ENCODE measurements around the gene GPR155. TPM values are rescaled to one million over a fixed set of nuclear protein-coding genes. Genes with fewer than 3 reads are reported as not detected.
"Not testable (repeated sequence)": the region's sequence is repeated elsewhere in the genome, so short reads cannot be mapped to it uniquely, and the experiment has no call there.

Gene GPR155
- total RNA-seq, 1 experiment from 2014 or later = 0.79 TPM

DNA sequence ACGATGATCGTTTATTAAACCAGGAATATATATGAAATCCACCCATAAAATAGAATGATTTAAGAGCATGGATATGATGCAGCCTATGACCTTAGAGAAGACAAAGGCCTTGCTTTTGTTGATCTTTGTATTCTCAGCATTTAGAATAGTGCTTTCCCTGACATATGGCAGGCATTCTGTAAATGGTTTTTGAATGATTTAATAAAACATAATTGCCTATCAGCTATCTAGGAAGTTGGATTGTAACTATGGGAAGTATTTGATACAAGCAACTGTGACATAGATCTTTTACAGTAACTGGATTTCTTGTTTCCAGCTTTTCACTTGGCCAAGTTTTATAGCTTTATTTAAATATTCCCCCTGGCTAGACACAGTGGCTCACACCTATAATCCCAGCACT, 5.1 kb upstream of the GPR155 start:
- no TSS peak for BruUV-seq (replicated peaks)
- TF ChIP-seq, protein P1, sequence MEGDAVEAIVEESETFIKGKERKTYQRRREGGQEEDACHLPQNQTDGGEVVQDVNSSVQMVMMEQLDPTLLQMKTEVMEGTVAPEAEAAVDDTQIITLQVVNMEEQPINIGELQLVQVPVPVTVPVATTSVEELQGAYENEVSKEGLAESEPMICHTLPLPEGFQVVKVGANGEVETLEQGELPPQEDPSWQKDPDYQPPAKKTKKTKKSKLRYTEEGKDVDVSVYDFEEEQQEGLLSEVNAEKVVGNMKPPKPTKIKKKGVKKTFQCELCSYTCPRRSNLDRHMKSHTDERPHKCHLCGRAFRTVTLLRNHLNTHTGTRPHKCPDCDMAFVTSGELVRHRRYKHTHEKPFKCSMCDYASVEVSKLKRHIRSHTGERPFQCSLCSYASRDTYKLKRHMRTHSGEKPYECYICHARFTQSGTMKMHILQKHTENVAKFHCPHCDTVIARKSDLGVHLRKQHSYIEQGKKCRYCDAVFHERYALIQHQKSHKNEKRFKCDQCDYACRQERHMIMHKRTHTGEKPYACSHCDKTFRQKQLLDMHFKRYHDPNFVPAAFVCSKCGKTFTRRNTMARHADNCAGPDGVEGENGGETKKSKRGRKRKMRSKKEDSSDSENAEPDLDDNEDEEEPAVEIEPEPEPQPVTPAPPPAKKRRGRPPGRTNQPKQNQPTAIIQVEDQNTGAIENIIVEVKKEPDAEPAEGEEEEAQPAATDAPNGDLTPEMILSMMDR (conservative IDR thresholded peaks at IDR 0.05) = no peak
- no peak for TF ChIP-seq EZH2 (IDR thresholded peaks at IDR 0.05; ENCODE audit: low read depth)
- H3F3A ChIP-seq (ENCODE audit: insufficient read depth, low read depth) = no peaks in the 10 kb centered on the region
- H3K4me1 ChIP-seq (replicated peaks; ENCODE audit: insufficient read depth) = peaks cover 5% of the 10 kb centered on the region; the same call in 1 of the 2 replicates
- ChIA-PET POLR2A (ENCODE audit: unreplicated experiment) (no interaction called here), CTCF (no interaction called here)
- no peak for DNase-seq
- no peak overlapping the region for H3K4me2 ChIP-seq
- no peaks in the 10 kb centered on the region for H3K36me3 ChIP-seq (ENCODE audit: low read depth)
- no peak overlapping the region for H3K4me3 ChIP-seq
- H3K79me2 ChIP-seq (ENCODE audit: low read depth) = no peaks in the 10 kb centered on the region
- no peaks in the 10 kb centered on the region; the same call in 1 of the 2 replicates for H3K9me3 ChIP-seq (ENCODE audit: insufficient read depth, low read depth)
- intact Hi-C loops (cut with micrococcal nuclease; ENCODE audit: unreplicated experiment) = no loop called here
- no peak overlapping the region for H2AFZ ChIP-seq
- no peak overlapping the region for H3K27ac ChIP-seq
- H3K27me3 ChIP-seq (ENCODE audit: insufficient read depth, low read depth) = no peaks in the 10 kb centered on the region
- H3K9me2 ChIP-seq (ENCODE audit: insufficient read depth) = no peaks in the 10 kb centered on the region
- H4K20me1 ChIP-seq (ENCODE audit: insufficient read depth) = no peaks in the 10 kb centered on the region

DNA sequence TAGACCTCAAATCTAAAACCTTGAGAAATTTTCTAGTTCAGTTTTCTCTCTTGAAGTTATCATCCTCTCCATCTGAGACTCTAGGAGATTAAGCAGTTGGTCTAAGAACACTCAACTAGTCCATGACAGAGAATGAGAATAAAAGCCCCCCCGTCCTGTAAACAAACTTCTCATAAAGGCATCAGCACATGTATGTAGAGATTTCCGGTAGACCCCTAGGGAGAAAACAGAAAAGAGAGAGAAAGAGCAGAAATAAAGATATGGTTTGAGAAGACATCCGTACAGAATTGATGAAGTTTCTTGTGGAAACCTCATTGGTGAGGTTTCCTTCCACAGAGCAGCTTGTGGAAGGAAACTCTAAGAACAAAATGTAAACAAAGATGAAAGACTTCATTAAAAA, 3.2 kb upstream of the GPR155 start:
- Histone ChIP-seq H3K27ac (no peak overlapping the region), H3K27me3 (ENCODE audit: insufficient read depth, low read depth) (no peaks in the 10 kb centered on the region), H3K4me1 (replicated peaks; ENCODE audit: insufficient read depth) (peaks cover 12% of the 10 kb centered on the region), H3K4me3 (no peak overlapping the region), H3K9me3 (ENCODE audit: insufficient read depth, low read depth) (no peaks in the 10 kb centered on the region; the same call in 1 of the 2 replicates), H3K79me2 (ENCODE audit: low read depth) (no peaks in the 10 kb centered on the region), H3K4me2 (no peak overlapping the region), H4K20me1 (ENCODE audit: insufficient read depth) (no peaks in the 10 kb centered on the region), H3K36me3 (ENCODE audit: low read depth) (no peaks in the 10 kb centered on the region), H3K9me2 (ENCODE audit: insufficient read depth) (no peaks in the 10 kb centered on the region), H3F3A (ENCODE audit: insufficient read depth, low read depth) (no peaks in the 10 kb centered on the region), H2AFZ (no peak overlapping the region)
- DNase-seq = no peak
- TF ChIP-seq, protein P1 (conservative IDR thresholded peaks at IDR 0.05) = no peak
- TF ChIP-seq EZH2 (IDR thresholded peaks at IDR 0.05; ENCODE audit: low read depth) = no peak
- BruUV-seq (replicated peaks) = no TSS peak
- ChIA-PET POLR2A (ENCODE audit: unreplicated experiment) (no interaction called here), CTCF (no interaction called here)
- intact Hi-C loops (cut with micrococcal nuclease; ENCODE audit: unreplicated experiment) = no loop called here

DNA sequence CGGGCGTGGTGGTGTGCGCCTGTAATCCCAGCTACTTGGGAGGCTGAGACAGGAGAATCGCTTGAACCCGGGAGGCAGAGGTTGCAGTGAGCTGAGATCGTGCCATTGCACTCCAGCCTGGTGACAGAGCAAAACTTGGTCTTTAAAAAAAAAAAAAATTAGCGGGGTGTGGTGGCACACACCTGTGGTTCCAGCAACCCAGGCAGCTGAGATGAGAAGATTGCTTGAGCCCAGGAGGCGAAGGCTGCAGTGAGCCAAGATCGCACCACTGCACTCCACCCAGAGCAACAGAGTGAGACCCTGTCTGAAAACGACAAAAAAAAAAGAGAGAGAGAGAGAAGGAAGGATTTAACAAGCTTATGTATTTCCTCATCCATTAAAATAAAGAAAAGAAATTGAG, 2.7 kb upstream of the GPR155 start:
- H3K36me3 ChIP-seq (ENCODE audit: low read depth); DNase-seq; H3K27me3 ChIP-seq (ENCODE audit: insufficient read depth, low read depth); H4K20me1 ChIP-seq (ENCODE audit: insufficient read depth); H3K4me3 ChIP-seq; CTCF ChIA-PET; H3K79me2 ChIP-seq (ENCODE audit: low read depth); H3K9me2 ChIP-seq (ENCODE audit: insufficient read depth); H3K9me3 ChIP-seq (ENCODE audit: insufficient read depth, low read depth); H3K4me2 ChIP-seq; H2AFZ ChIP-seq; BruUV-seq (replicated peaks); H3F3A ChIP-seq (ENCODE audit: insufficient read depth, low read depth); intact Hi-C loops (cut with micrococcal nuclease; ENCODE audit: unreplicated experiment); POLR2A ChIA-PET (ENCODE audit: unreplicated experiment); H3K27ac ChIP-seq: not testable (repeated sequence)
- peaks cover 12% of the 10 kb centered on the region for H3K4me1 ChIP-seq (replicated peaks; ENCODE audit: insufficient read depth)

DNA sequence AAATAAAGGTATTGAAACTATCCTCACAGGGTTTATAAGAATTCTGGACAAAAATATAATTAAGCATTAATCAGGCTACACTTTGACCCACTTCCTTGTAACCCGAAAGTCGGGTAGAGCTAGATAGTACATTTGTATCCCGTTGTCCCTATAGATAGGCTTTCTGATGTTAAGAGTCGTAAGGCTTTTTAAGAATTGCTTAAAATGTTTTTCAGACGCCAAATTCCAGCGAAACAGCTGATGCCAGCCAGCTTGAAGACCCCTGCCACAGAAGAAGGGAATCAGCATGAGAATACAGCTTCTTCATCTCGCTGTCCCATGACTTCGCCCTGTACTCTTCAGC, 962 bp upstream of the GPR155 start:
- H3K79me2 ChIP-seq (ENCODE audit: low read depth) = no peaks in the 10 kb centered on the region
- H2AFZ ChIP-seq = peak overlapping the region; percentile 99
- H3K4me2 ChIP-seq = peak overlapping the region; percentile 81
- TF ChIP-seq, protein P1 (conservative IDR thresholded peaks at IDR 0.05) = no peak
- no peak for TF ChIP-seq EZH2 (IDR thresholded peaks at IDR 0.05; ENCODE audit: low read depth)
- intact Hi-C loops (cut with micrococcal nuclease; ENCODE audit: unreplicated experiment) = no loop called here
- H3F3A ChIP-seq (ENCODE audit: insufficient read depth, low read depth) = no peaks in the 10 kb centered on the region
- H3K9me3 ChIP-seq (ENCODE audit: insufficient read depth, low read depth) = no peaks in the 10 kb centered on the region; the same call in 1 of the 2 replicates
- TSS peak; percentile 95 for BruUV-seq (replicated peaks)
- H3K36me3 ChIP-seq (ENCODE audit: low read depth) = no peaks in the 10 kb centered on the region
- no peaks in the 10 kb centered on the region for H3K27me3 ChIP-seq (ENCODE audit: insufficient read depth, low read depth)
- no peaks in the 10 kb centered on the region for H4K20me1 ChIP-seq (ENCODE audit: insufficient read depth)
- POLR2A ChIA-PET (ENCODE audit: unreplicated experiment) = interaction anchor here (0.6 kb wide), 1 partner anchor 93 kb away, joined by 5 read pairs; no protein-coding TSS in a partner anchor
- no peak for DNase-seq
- peak overlapping the region; percentile 71 for H3K4me3 ChIP-seq
- no peak overlapping the region for H3K27ac ChIP-seq
- H3K4me1 ChIP-seq (replicated peaks; ENCODE audit: insufficient read depth) = peaks cover 12% of the 10 kb centered on the region
- CTCF ChIA-PET = interaction anchor here (0.6 to 1.7 kb wide), 2 partner anchors 59 to 306 kb away, joined by 5 to 16 read pairs; no protein-coding TSS in a partner anchor
- no peaks in the 10 kb centered on the region for H3K9me2 ChIP-seq (ENCODE audit: insufficient read depth)

Data from PC-9 (cell line).